Measurements from ENCODE around the gene VCL. TPM values are rescaled to one million over a fixed set of nuclear protein-coding genes. Genes with fewer than 3 reads are reported as not detected.

The VCL gene
- total RNA-seq, 1 donor from 2014 or later: 74.6 TPM

DNA sequence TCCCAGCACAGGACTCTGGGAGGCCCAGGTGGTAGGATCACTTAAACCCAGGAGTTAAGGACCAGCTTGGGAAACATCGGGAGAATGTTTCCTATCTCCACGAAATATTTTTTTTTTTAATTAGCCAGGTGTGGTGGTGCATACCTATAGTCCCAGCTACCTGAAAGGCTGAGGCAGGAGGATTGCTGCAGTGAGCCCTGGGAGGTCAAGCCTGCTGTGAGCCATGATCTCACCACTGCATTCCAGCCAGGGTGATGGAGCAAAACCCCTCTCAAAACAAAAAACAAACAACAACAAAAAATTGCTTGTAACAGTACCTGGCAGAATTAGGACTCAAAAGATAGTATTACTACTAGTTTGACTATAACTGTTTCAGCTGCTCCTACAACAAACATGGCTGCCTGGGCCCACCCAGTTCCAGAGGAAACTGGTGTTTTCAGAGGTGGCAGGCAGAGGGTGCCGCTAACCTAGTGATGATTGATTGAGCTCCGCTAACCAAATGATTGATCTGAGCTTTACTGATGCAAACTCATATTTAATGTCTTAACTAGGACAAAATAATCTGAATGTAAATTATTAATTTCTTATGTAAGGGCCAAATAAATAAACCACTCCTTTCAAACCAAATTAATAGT is 95.7 kb downstream of the VCL start:
- Histone ChIP-seq H3K4me3 (no peak overlapping the region), H3K27me3 (no peaks in the 10 kb centered on the region), H3K9me3 (no peaks in the 10 kb centered on the region), H3K36me3 (peaks cover 0 to 95% of the 10 kb centered on the region in 2 donors), H3K4me1 (peaks cover 3% of the 10 kb centered on the region), H3K27ac (no peak overlapping the region)
- intact Hi-C loops (cut with DNase I): no loop called here
- no peak for TF ChIP-seq POLR2A (IDR thresholded peaks at IDR 0.05)
- no peak for TF ChIP-seq CTCF (IDR thresholded peaks at IDR 0.05)
- no peak for DNase-seq (ENCODE audit: extremely low spot score in 2 of 2)

DNA sequence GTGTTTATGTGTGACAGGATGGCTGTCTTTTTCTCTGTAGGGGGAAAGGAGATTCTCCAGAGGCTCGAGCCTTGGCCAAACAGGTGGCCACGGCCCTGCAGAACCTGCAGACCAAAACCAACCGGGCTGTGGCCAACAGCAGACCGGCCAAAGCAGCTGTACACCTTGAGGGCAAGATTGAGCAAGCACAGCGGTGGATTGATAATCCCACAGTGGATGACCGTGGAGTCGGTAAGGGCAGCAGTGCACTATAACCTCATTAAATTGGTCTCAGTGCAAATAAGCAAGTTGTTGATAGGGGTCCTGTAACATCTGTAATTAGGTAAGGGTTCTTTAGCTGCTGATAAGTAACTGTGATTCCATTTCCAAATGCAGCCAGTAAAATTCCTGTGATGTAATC is 96.3 kb downstream of the VCL start:
- TF ChIP-seq POLR2A (IDR thresholded peaks at IDR 0.05): no peak
- TF ChIP-seq CTCF (IDR thresholded peaks at IDR 0.05): no peak
- TF ChIP-seq POLR2AphosphoS5 (IDR thresholded peaks at IDR 0.05; ENCODE audit: insufficient read depth in 1 of 2, low read depth in 1 of 2): no peak
- DNase-seq (ENCODE audit: extremely low spot score in 2 of 2): no peak
- no peaks in the 10 kb centered on the region for H3K4me1 ChIP-seq
- intact Hi-C loops (cut with DNase I): no loop called here
- H3K9me3 ChIP-seq: no peaks in the 10 kb centered on the region
- no peaks in the 10 kb centered on the region for H3K27me3 ChIP-seq
- no peak overlapping the region for H3K4me3 ChIP-seq
- peaks cover 0 to 94% of the 10 kb centered on the region in 2 donors for H3K36me3 ChIP-seq
- no peak overlapping the region for H3K27ac ChIP-seq

DNA sequence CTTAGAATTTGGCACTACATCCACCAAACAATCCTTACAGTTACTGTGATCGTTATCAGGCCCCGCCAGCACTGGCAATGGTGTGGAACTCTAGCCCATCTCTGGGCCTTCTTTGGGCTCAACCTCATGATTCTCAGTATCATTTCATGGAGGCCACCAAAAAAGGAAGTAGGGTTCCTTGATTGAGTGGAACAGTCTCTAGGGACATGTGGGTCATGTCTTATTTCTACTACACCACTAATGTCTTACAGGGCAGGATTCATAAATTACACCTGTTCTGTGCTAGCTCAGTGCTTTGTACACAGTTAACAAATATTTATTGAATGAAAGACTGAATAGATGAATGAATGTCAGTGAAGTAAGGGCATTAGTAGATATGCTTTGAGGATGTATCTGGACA is 98.9 kb downstream of the VCL start:
- Histone ChIP-seq H3K27ac (no peak overlapping the region), H3K27me3 (no peaks in the 10 kb centered on the region), H3K36me3 (peaks cover 0 to 84% of the 10 kb centered on the region in 2 donors), H3K4me3 (no peak overlapping the region), H3K9me3 (no peaks in the 10 kb centered on the region), H3K4me1 (no peaks in the 10 kb centered on the region)
- no peak for DNase-seq (ENCODE audit: extremely low spot score in 2 of 2)
- intact Hi-C loops (cut with DNase I): no loop called here
- TF ChIP-seq POLR2AphosphoS5 (IDR thresholded peaks at IDR 0.05; ENCODE audit: insufficient read depth in 1 of 2, low read depth in 1 of 2): no peak
- no peak for TF ChIP-seq POLR2A (IDR thresholded peaks at IDR 0.05)
- TF ChIP-seq CTCF (IDR thresholded peaks at IDR 0.05): no peak

GRCh38 chr10:74097776-74098175 is 99.9 kb downstream of the VCL start:
- H3K9me3 ChIP-seq: no peaks in the 10 kb centered on the region
- H3K4me3 ChIP-seq: no peak overlapping the region
- DNase-seq (ENCODE audit: extremely low spot score in 2 of 2): no peak
- TF ChIP-seq POLR2AphosphoS5 (IDR thresholded peaks at IDR 0.05; ENCODE audit: insufficient read depth in 1 of 2, low read depth in 1 of 2) (no peak), CTCF (IDR thresholded peaks at IDR 0.05) (no peak), POLR2A (IDR thresholded peaks at IDR 0.05) (no peak)
- no peak overlapping the region for H3K27ac ChIP-seq
- H3K27me3 ChIP-seq: no peaks in the 10 kb centered on the region
- no peaks in the 10 kb centered on the region for H3K4me1 ChIP-seq
- intact Hi-C loops (cut with DNase I): no loop called here
- peaks cover 0 to 82% of the 10 kb centered on the region in 2 donors for H3K36me3 ChIP-seq

DNA sequence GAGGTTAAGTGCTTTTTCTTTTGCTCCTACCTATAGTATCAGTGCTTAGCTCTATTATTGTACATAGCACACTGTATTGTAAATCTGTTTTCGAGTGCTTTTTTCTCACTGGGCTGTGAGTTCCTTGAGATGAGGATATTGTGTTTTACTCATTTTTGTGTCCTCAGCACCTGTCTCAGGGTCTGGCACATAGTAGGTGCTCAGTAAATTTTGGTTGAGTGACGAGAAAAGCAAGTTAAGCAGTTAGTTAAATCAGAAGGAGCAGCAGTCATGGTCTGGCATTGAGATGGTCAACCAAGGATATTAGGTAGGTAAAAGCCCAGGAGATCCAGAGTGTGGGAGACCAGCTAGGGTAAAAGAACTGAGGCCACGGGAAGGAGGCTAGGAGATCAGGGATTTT is 101.5 kb downstream of the VCL start:
- no peaks in the 10 kb centered on the region for H3K27me3 ChIP-seq
- DNase-seq (ENCODE audit: extremely low spot score in 2 of 2): no peak
- TF ChIP-seq POLR2A (IDR thresholded peaks at IDR 0.05): no peak
- no peak for TF ChIP-seq CTCF (IDR thresholded peaks at IDR 0.05)
- TF ChIP-seq POLR2AphosphoS5 (IDR thresholded peaks at IDR 0.05; ENCODE audit: insufficient read depth in 1 of 2, low read depth in 1 of 2): no peak
- H3K4me3 ChIP-seq: no peak overlapping the region
- H3K9me3 ChIP-seq: no peaks in the 10 kb centered on the region
- H3K27ac ChIP-seq: no peak overlapping the region
- no peaks in the 10 kb centered on the region for H3K4me1 ChIP-seq
- intact Hi-C loops (cut with DNase I): no loop called here
- peaks cover 0 to 76% of the 10 kb centered on the region in 2 donors for H3K36me3 ChIP-seq

Measured in vagina (tissue), 2 donors.